Aorta (tissue), 5 donors: Measurements from ENCODE around the gene NELFCD. TPM values are rescaled to one million over a fixed set of nuclear protein-coding genes. Genes with fewer than 3 reads are reported as not detected.

Source experiments
- ATAC-seq: fragments of 200-7000 bp; cut with Tn5 transposase; one replicate; pipeline ENCODE4 v1.9.1; 2022; ENCODE audit warnings: moderate library complexity; ENCODE audit not compliant: low FRiP score
- DNase-seq, 2 donors: peaks; one replicate each; pipeline ENCODE4 v3.0.0-alpha.2; 2020
- H3K27ac ChIP-seq, 2 donors: one replicate each; pipeline ENCODE4 v1.5.1; 2013; ENCODE audit warnings: low read length in 2 of 2, mild to moderate bottlenecking in 2 of 2, moderate library complexity in 2 of 2, control low read depth in 1 of 2, inconsistent platforms in 1 of 2, low read depth in 1 of 2
- H3K27me3 ChIP-seq, 2 donors: one replicate each; pipeline ENCODE4 v1.6.1; 2013; ENCODE audit warnings: control low read depth in 1 of 2, low read length in 1 of 2, mild to moderate bottlenecking in 1 of 2, moderate library complexity in 1 of 2; ENCODE audit not compliant: insufficient read depth in 2 of 2, control insufficient read depth in 1 of 2
- H3K36me3 ChIP-seq, 2 donors: one replicate each; pipeline ENCODE4 v1.6.1; 2013; ENCODE audit warnings: control low read depth in 1 of 2, low read length in 1 of 2, mild to moderate bottlenecking in 1 of 2; ENCODE audit not compliant: insufficient read depth in 2 of 2, control insufficient read depth in 1 of 2
- H3K4me1 ChIP-seq, 2 donors: one replicate each; pipeline ENCODE4 v1.6.1; 2013; ENCODE audit warnings: low read length in 2 of 2, control low read depth in 1 of 2, mild to moderate bottlenecking in 1 of 2, moderate library complexity in 1 of 2; ENCODE audit not compliant: insufficient read depth in 2 of 2, control insufficient read depth in 1 of 2
- H3K4me3 ChIP-seq, 2 donors: one replicate each; pipeline ENCODE4 v1.5.1; 2013; ENCODE audit warnings: low read length in 2 of 2, control low read depth in 1 of 2, mild to moderate bottlenecking in 1 of 2
- H3K9me3 ChIP-seq: one replicate; pipeline ENCODE4 v1.6.1; 2013; ENCODE audit warnings: mild to moderate bottlenecking, low read length; ENCODE audit not compliant: control insufficient read depth
- WGBS, 2 donors: extraction: QIAGEN DNeasy Blood & Tissue Kit; methylation state at CpG; one replicate each; pipeline ENCODE4 v1.1.7; 2013; 5-methylcytosine and 5-hydroxymethylcytosine counted together
- intact Hi-C, 2 donors: fragments of 100-400 bp; cut with DNase I; formaldehyde crosslinking; loops; one replicate each; pipeline versions ENCODE4 v1.14.2 to v1.15.0; 2022
- polyA plus RNA-seq, 2 donors: library from polyadenylated mRNA; stranded (reverse); fragments of 200-250 nt; gene quantifications; one replicate each; pipeline ENCODE4 v1.2.3, GENCODE V29; 2013
- total RNA-seq, 2 donors: library from RNA; stranded (reverse); fragmentation: NEBNext Ultra II Directional; extraction: Animal tissue kit (Norgen Biotek cat#: 25700); gene quantifications; one replicate each; pipeline ENCODE4 v1.2.1, GENCODE V29; 2021
- donor health status: healthy with polysubstance abuse.
- donor health status: Bipolar disorder and iron deficiency.
- donor health status: DM: no; HTN: no; CAD: no.
- donor health status: DM: no; HTN: no; CAD: no.
- donor health status: DM: yes; HTN: yes; CAD: no.

The NELFCD gene
- total and polyA plus RNA-seq, 4 donors, result 22.7 to 53.9 (median 45.3) TPM

GRCh38 chr20:59002388-59002787 lies 21.3 kb downstream of the NELFCD start:
- no peaks in the 10 kb centered on the region for H3K27me3 ChIP-seq
- DNase-seq (peak in 1 of 2 donors; percentile 67), ATAC-seq (no peak)
- intact Hi-C loops, result no loop called here
- H3K4me3 ChIP-seq, result no peak overlapping the region
- no peak overlapping the region for H3K27ac ChIP-seq
- no peaks in the 10 kb centered on the region for H3K4me1 ChIP-seq
- WGBS, 2 donors, result 82 to 92% methylated on average over 7 to 8 of the region's 8 CpGs
- no peaks in the 10 kb centered on the region for H3K9me3 ChIP-seq
- H3K36me3 ChIP-seq, result peaks cover 5 to 8% of the 10 kb centered on the region in 2 donors

- H3K27ac ChIP-seq, result no peak overlapping the region
- peak; percentile 41 to 75 for DNase-seq
- no peak for ATAC-seq
- intact Hi-C loops, result no loop called here
- WGBS, 2 donors, result 80 to 81% methylated on average over 17 of the region's 17 CpGs
- no peaks in the 10 kb centered on the region for H3K27me3 ChIP-seq
- H3K36me3 ChIP-seq, result peaks cover 0 to 5% of the 10 kb centered on the region in 2 donors
- no peak overlapping the region for H3K4me3 ChIP-seq
- H3K4me1 ChIP-seq, result no peaks in the 10 kb centered on the region
- H3K9me3 ChIP-seq, result no peaks in the 10 kb centered on the region
Measured at GRCh38 chr20:59002874-59003399, 21.9 kb downstream of the NELFCD start.

- Histone ChIP-seq H3K4me3 (no peak overlapping the region), H3K4me1 (no peaks in the 10 kb centered on the region), H3K36me3 (peaks cover 0 to 4% of the 10 kb centered on the region in 2 donors), H3K9me3 (no peaks in the 10 kb centered on the region), H3K27me3 (no peaks in the 10 kb centered on the region), H3K27ac (no peak overlapping the region)
- DNase-seq (peak; percentile 34 to 64), ATAC-seq (no peak)
- 84 to 85% methylated on average over 16 of the region's 16 CpGs for WGBS, 2 donors
- intact Hi-C loops, result no loop called here
Measured at GRCh38 chr20:59003836-59004492, 22.9 kb downstream of the NELFCD start.

GRCh38 chr20:59004493-59004762 lies 23.4 kb downstream of the NELFCD start:
- H3K27ac ChIP-seq, result no peak overlapping the region
- DNase-seq (peak; percentile 85 to 86), ATAC-seq (no peak)
- no peaks in the 10 kb centered on the region for H3K9me3 ChIP-seq
- 68% methylated on average over 4 of the region's 4 CpGs for WGBS, 2 donors
- peaks cover 0 to 2% of the 10 kb centered on the region in 2 donors for H3K36me3 ChIP-seq
- no peaks in the 10 kb centered on the region for H3K4me1 ChIP-seq
- intact Hi-C loops, result no loop called here
- no peak overlapping the region for H3K4me3 ChIP-seq
- H3K27me3 ChIP-seq, result no peaks in the 10 kb centered on the region

GRCh38 chr20:59004763-59005522 lies 23.9 kb downstream of the NELFCD start:
- H3K4me1 ChIP-seq, result no peaks in the 10 kb centered on the region
- 51 to 57% methylated on average over 17 of the region's 17 CpGs for WGBS, 2 donors
- no peaks in the 10 kb centered on the region for H3K27me3 ChIP-seq
- no peak overlapping the region for H3K4me3 ChIP-seq
- intact Hi-C loops, result no loop called here
- ATAC-seq, result peak; percentile 42
- DNase-seq, result peak; percentile 79 to 87
- H3K9me3 ChIP-seq, result no peaks in the 10 kb centered on the region
- peaks cover 0 to 2% of the 10 kb centered on the region in 2 donors for H3K36me3 ChIP-seq
- no peak overlapping the region for H3K27ac ChIP-seq

GRCh38 chr20:59005523-59006166 lies 24.6 kb downstream of the NELFCD start:
- DNase-seq, result peak in 1 of 2 donors; percentile 64
- no peak for ATAC-seq
- Histone ChIP-seq H3K27me3 (no peaks in the 10 kb centered on the region), H3K4me3 (peak overlapping the region in 1 of 2 donors; percentile 82), H3K4me1 (no peaks in the 10 kb centered on the region), H3K9me3 (no peaks in the 10 kb centered on the region), H3K27ac (peak overlapping the region in 1 of 2 donors; percentile 15), H3K36me3 (peaks cover 0 to 2% of the 10 kb centered on the region in 2 donors)
- WGBS, 2 donors, result 65 to 70% methylated on average over 3 of the region's 3 CpGs
- intact Hi-C loops, result no loop called here

- 26 to 28% methylated on average over 29 of the region's 29 CpGs for WGBS, 2 donors
- no peaks in the 10 kb centered on the region for H3K9me3 ChIP-seq
- intact Hi-C loops, result no loop called here
- H3K27ac ChIP-seq, result peak overlapping the region; percentile 60 to 62
- H3K4me1 ChIP-seq, result no peaks in the 10 kb centered on the region
- ATAC-seq, result peak; percentile 19
- H3K4me3 ChIP-seq, result peak overlapping the region; percentile 79 to 82
- H3K27me3 ChIP-seq, result no peaks in the 10 kb centered on the region
- DNase-seq, result peak; percentile 72 to 80
- H3K36me3 ChIP-seq, result no peaks in the 10 kb centered on the region
Measured at GRCh38 chr20:59006167-59006863, 25.3 kb downstream of the NELFCD start.

GRCh38 chr20:59006864-59007664 lies 26.0 kb downstream of the NELFCD start, which contains the start of gene CTSZ:
Gene CTSZ (minus strand): TSS chr20:59007254. CDS start chr20:59007128, 126 bp downstream.
- Histone ChIP-seq H3K9me3 (no peaks in the 10 kb centered on the region), H3K4me1 (no peaks in the 10 kb centered on the region), H3K4me3 (peak within 1 kb of the TSS; percentile 79 to 82), H3K27me3 (no peaks in the 10 kb centered on the region), H3K27ac (peak within 1 kb of the TSS; percentile 60 to 62), H3K36me3 (no peaks in the 10 kb centered on the region)
- intact Hi-C loops, result no loop called here
- DNase-seq, result peak; percentile 84 to 91
- WGBS, 2 donors, result 8 to 19% methylated on average over 41 to 82 of the region's 82 CpGs
- peak; percentile 81 for ATAC-seq
